Activated naive CD4-positive, alpha-beta T cell treated with anti-CD3 and anti-CD28 coated beads for 36 hours (primary cell): ENCODE results near the gene AKR7A2. TPM values are rescaled to one million over a fixed set of nuclear protein-coding genes. Genes with fewer than 3 reads are reported as not detected.
"Not testable (repeated sequence)": the region's sequence is repeated elsewhere in the genome, so short reads cannot be mapped to it uniquely, and the experiment has no call there.

Experiments
- CTCF ChIA-PET: fragments of 350-600 bp; sonication (Branson Sonifier 250); formaldehyde crosslinking; loops from one replicate; lab custom pipeline; 2021; ENCODE audit warnings: antibody characterized with exemption; lab: Charles Lee
- DNase-seq: peaks from one replicate; pipeline ENCODE4 v3.0.0-alpha.2; 2020
- H3K27ac Mint-ChIP-seq: one replicate; pipeline ENCODE4 v1.8.0; 2021; ENCODE audit warnings: mild to moderate bottlenecking, mixed read lengths
- H3K27me3 Mint-ChIP-seq: one replicate; pipeline ENCODE4 v1.8.0; 2021; ENCODE audit warnings: low read depth, mixed read lengths
- H3K36me3 Mint-ChIP-seq: one replicate; pipeline ENCODE4 v1.8.0; 2021; ENCODE audit warnings: low read depth, mixed read lengths
- H3K4me1 Mint-ChIP-seq: one replicate; pipeline ENCODE4 v1.8.0; 2021; ENCODE audit warnings: low read depth, mixed read lengths
- H3K4me3 Mint-ChIP-seq: one replicate; pipeline ENCODE4 v1.8.0; 2021; ENCODE audit warnings: mild to moderate bottlenecking, moderate library complexity, mixed read lengths
- H3K9me3 Mint-ChIP-seq: one replicate; pipeline ENCODE4 v1.8.0; 2021; ENCODE audit warnings: mixed read lengths
- intact Hi-C: fragments of 100-400 bp; cut with micrococcal nuclease; formaldehyde crosslinking; loops from one replicate; pipeline ENCODE4 v1.15.1; 2023
- total RNA-seq, 2 experiments: library from RNA; stranded (reverse); gene quantifications; one replicate each; pipeline ENCODE4 v1.2.3, GENCODE V29; 2021

The AKR7A2 gene
- total RNA-seq, 2 experiments from 2014 or later: 36.6 to 38.8 TPM

GRCh38 chr1:19309123-19309813 lies 2.7 kb downstream of the AKR7A2 start:
- DNase-seq: no peak
- Mint-ChIP-seq H3K27ac (no peak overlapping the region), H3K27me3 (no peaks in the 10 kb centered on the region), H3K4me3 (no peak overlapping the region), H3K9me3 (no peaks in the 10 kb centered on the region), H3K4me1 (peaks cover 17% of the 10 kb centered on the region), H3K36me3 (peaks cover 12% of the 10 kb centered on the region)
- CTCF ChIA-PET: interaction anchor here (0.6 kb wide), 1 partner anchor 37 kb away, joined by 3 read pairs; no protein-coding TSS in a partner anchor
- intact Hi-C loops: no loop called here

- intact Hi-C loops: no loop called here
- no peaks in the 10 kb centered on the region for H3K27me3 Mint-ChIP-seq
- peaks cover 17% of the 10 kb centered on the region for H3K4me1 Mint-ChIP-seq
- H3K27ac Mint-ChIP-seq: no peak overlapping the region
- peaks cover 15% of the 10 kb centered on the region for H3K36me3 Mint-ChIP-seq
- DNase-seq: no peak
- H3K9me3 Mint-ChIP-seq: no peaks in the 10 kb centered on the region
- H3K4me3 Mint-ChIP-seq: no peak overlapping the region
- CTCF ChIA-PET: no interaction called here
These were observed 3.4 kb downstream of the AKR7A2 start for GRCh38 chr1:19308509-19308907.

- H3K4me3 Mint-ChIP-seq: no peak overlapping the region
- H3K36me3 Mint-ChIP-seq: peaks cover 18% of the 10 kb centered on the region
- DNase-seq: no peak
- H3K9me3 Mint-ChIP-seq: no peaks in the 10 kb centered on the region
- CTCF ChIA-PET: no interaction called here
- intact Hi-C loops: no loop called here
- H3K27ac Mint-ChIP-seq: no peak overlapping the region
- H3K4me1 Mint-ChIP-seq: peaks cover 12% of the 10 kb centered on the region
- H3K27me3 Mint-ChIP-seq: no peaks in the 10 kb centered on the region
These were observed 4.0 kb downstream of the AKR7A2 start for GRCh38 chr1:19307794-19308508.

DNA sequence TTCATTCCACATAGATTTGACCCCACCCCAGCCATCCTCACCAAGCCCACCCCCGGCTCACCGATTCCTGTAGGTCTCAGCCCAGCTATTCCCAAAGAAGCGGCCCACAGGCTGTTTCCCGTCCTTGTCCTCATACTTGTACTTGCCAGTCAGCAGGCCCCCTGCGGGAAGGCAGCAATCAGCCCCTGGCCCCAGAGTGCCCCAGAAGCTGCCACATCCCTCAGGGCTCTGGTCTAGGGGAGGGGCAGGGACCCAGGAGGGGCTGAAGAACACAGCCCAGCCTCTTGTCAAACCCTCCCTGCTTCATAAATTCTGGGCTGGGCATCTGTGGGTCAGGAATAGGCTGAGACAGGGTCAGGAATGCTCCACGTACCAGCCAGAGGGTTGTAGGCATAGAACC lies 5.0 kb downstream of the AKR7A2 start:
- no peaks in the 10 kb centered on the region for H3K27me3 Mint-ChIP-seq
- no peaks in the 10 kb centered on the region for H3K9me3 Mint-ChIP-seq
- H3K36me3 Mint-ChIP-seq: peaks cover 18% of the 10 kb centered on the region
- intact Hi-C loops: no loop called here
- H3K27ac Mint-ChIP-seq: no peak overlapping the region
- no peak for DNase-seq
- peaks cover 8% of the 10 kb centered on the region for H3K4me1 Mint-ChIP-seq
- H3K4me3 Mint-ChIP-seq: no peak overlapping the region
- CTCF ChIA-PET: no interaction called here

DNA sequence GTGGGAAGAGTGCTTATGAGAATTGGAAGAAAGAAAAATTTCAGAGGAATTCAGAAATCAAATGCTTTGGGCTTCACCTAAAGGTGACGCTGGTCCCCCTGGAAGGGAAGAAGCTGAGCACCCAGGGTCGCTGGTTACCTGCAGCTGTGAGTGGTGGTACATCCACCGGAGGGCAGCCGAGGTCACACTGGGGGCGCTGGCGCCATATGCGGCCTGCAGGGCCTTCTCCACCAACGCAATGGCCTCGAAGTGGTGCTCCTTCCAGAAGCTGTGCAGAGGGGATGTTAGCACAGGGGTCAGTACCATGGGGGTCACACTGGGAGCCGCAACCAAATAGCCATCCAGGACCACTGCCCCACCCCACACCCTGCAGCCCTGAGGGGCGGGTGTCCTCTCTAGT lies 6.1 kb downstream of the AKR7A2 start:
- peaks cover 4% of the 10 kb centered on the region for H3K4me1 Mint-ChIP-seq
- no peaks in the 10 kb centered on the region for H3K9me3 Mint-ChIP-seq
- DNase-seq: no peak
- intact Hi-C loops: no loop called here
- no peaks in the 10 kb centered on the region for H3K27me3 Mint-ChIP-seq
- CTCF ChIA-PET: interaction anchor here (0.6 kb wide), 1 partner anchor 356 kb away, joined by 4 read pairs; no protein-coding TSS in a partner anchor
- no peak overlapping the region for H3K4me3 Mint-ChIP-seq
- peaks cover 18% of the 10 kb centered on the region for H3K36me3 Mint-ChIP-seq
- H3K27ac Mint-ChIP-seq: no peak overlapping the region

DNA sequence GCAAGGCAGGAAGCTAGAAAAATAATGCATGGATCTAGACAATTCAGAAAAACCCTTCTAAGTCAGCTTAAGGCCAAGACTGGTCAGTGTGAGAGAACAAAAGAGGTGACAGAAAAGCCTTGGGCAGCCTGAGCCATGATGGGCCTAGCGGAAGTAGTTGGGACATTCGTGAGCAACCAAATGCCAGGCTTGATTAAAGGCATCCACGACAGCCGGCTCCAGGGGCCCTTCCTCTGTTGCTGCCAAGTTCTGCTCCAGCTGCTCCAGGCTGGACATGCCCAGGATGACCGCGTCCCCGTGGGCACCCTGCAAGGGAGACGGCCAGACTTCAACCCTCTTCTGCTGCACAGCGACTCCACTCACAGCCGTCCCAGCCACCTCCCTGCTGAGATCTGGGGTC lies 7.9 kb downstream of the AKR7A2 start:
- H3K4me1 Mint-ChIP-seq, H3K27ac Mint-ChIP-seq, H3K4me3 Mint-ChIP-seq, H3K9me3 Mint-ChIP-seq, intact Hi-C loops, DNase-seq, H3K27me3 Mint-ChIP-seq: not testable (repeated sequence)
- CTCF ChIA-PET: interaction anchor here (0.6 kb wide), 1 partner anchor 1371 kb away, joined by 5 read pairs; no protein-coding TSS in a partner anchor
- H3K36me3 Mint-ChIP-seq: peaks cover 18% of the 10 kb centered on the region

DNA sequence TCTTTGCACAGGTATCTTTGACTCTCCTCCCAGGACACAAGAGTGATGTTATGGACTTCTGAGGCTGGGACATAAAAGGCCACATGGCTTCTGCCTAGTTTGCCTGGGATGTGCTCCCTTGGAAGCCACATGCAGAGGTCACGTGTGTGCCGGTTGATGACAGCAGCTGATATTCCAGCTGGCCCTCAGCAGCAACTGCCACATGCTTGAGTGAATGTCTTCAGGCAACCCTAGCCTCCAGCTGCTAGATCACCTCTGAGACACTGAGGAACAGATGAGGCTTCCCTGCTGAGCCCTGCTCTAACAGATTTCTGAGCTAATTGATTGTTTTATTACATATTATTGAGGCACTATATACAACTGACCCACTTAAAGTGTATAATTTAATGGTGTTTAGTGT lies 11.7 kb downstream of the AKR7A2 start:
- CTCF ChIA-PET: interaction anchor here (0.5 to 0.6 kb wide), 2 partner anchors 13 to 56 kb away, joined by 3 read pairs; no protein-coding TSS in a partner anchor
- Mint-ChIP-seq H3K4me1 (no peaks in the 10 kb centered on the region), H3K27ac (no peak overlapping the region), H3K36me3 (peaks cover 19% of the 10 kb centered on the region), H3K9me3 (peaks cover 12% of the 10 kb centered on the region), H3K4me3 (no peak overlapping the region), H3K27me3 (no peaks in the 10 kb centered on the region)
- intact Hi-C loops: no loop called here
- no peak for DNase-seq

DNA sequence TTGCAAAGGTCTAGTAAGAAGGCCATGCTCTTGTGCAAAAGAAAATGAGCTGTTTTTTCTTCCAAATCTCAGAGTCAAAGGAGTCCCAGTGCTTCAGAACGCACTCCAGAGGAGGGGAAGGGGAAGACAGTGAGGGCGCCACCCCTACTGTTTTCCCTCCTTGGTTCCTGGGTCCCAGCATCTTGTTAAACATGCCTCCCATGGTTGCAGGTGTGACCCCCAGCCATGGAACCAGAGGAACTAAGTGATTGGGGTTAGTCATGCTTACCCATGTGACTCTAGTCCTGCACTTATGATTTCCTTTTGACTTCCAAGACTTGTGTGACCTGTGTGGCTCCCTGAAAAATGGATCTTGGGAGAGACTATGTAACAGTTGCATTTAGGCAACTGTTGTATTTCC lies 17.3 kb downstream of the AKR7A2 start:
- no peak overlapping the region for H3K4me3 Mint-ChIP-seq
- H3K9me3 Mint-ChIP-seq: peaks cover 23% of the 10 kb centered on the region
- H3K27me3 Mint-ChIP-seq: peaks cover 3% of the 10 kb centered on the region
- intact Hi-C loops: no loop called here
- H3K4me1 Mint-ChIP-seq: no peaks in the 10 kb centered on the region
- CTCF ChIA-PET: no interaction called here
- H3K27ac Mint-ChIP-seq: no peak overlapping the region
- H3K36me3 Mint-ChIP-seq: peaks cover 18% of the 10 kb centered on the region
- no peak for DNase-seq

GRCh38 chr1:19289244-19289643 lies 22.7 kb downstream of the AKR7A2 start:
- Mint-ChIP-seq H3K27ac (no peak overlapping the region), H3K4me3 (peak overlapping the region; percentile 50)

GRCh38 chr1:19288324-19289241 lies 23.4 kb downstream of the AKR7A2 start, which contains the start of gene AKR7A3:
Gene AKR7A3 (minus strand): TSS chr1:19288770. CDS start chr1:19288709, 61 bp downstream.
- H3K4me1 Mint-ChIP-seq, intact Hi-C loops, H3K36me3 Mint-ChIP-seq, H3K27ac Mint-ChIP-seq, H3K9me3 Mint-ChIP-seq: not testable (repeated sequence)
- CTCF ChIA-PET: interaction anchor here (0.6 kb wide), 1 partner anchor 11 kb away, joined by 3 read pairs; no protein-coding TSS in a partner anchor
- peak within 1 kb of the TSS; percentile 55 for H3K4me3 Mint-ChIP-seq
- peak; percentile 58 for DNase-seq
- H3K27me3 Mint-ChIP-seq: peaks cover 11% of the 10 kb centered on the region

More at GRCh38 chr1:19289244-19289643, 22.7 kb downstream of the AKR7A2 start:
- peaks cover 2% of the 10 kb centered on the region for H3K9me3 Mint-ChIP-seq
- CTCF ChIA-PET: no interaction called here
- peaks cover 11% of the 10 kb centered on the region for H3K27me3 Mint-ChIP-seq
- intact Hi-C loops: no loop called here
- no peak for DNase-seq
- peaks cover 7% of the 10 kb centered on the region for H3K36me3 Mint-ChIP-seq
- H3K4me1 Mint-ChIP-seq: peaks cover 6% of the 10 kb centered on the region

DNA sequence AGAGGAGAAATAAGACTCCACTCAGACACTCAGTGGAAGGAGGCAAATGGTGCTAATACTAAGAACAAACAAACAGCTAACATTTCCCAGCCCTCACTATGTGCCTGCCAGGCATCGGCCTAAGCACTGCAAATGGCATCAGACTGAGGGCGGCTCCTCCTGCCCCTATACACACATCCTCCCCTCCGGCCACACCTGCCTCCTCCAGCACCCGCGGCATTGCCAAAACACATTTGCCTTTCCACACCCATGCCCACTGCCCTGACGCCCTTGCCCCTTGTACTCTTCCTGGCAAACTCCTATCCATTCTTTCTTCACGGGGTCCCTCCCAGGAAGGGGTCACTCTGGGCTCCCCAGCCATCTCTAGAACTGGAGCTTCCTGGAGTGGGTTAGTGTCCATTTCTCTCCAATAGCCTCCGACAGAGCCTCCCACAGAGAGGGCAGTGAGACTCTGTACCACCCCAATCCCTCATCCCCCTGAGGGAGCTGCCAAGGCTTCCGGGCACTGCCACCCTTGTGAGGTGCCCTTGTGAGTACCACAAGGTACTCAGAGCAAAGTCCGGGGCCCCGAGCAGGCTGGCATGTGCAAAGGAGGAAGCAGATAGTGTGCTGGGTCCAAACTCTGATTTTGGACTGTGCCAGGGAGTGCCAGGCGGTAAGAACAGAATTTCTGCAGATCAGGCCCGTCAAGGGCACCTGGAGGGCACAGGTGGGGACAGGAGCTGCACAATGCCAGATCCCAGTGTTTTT lies 24.3 kb downstream of the AKR7A2 start:
- peaks cover 6% of the 10 kb centered on the region for H3K4me1 Mint-ChIP-seq

More for the DNA sequence above, 24.3 kb downstream of the AKR7A2 start:
- Mint-ChIP-seq H3K36me3 (peaks cover 1% of the 10 kb centered on the region), H3K27me3 (peaks cover 11% of the 10 kb centered on the region), H3K27ac (no peak overlapping the region), H3K4me3 (peak overlapping the region; percentile 55), H3K9me3 (no peaks in the 10 kb centered on the region)
- intact Hi-C loops: no loop called here
- CTCF ChIA-PET: interaction anchor here (0.7 kb wide), 1 partner anchor 12 kb away, joined by 3 read pairs; no protein-coding TSS in a partner anchor
- no peak for DNase-seq
